Measurements from ENCODE around the gene TFE3.

TFE3 gene

GRCh38 chrX:49043220-49043986, at the start of gene TFE3:
TSS of gene TFE3 (minus strand) at chrX:49043357. CDS start at chrX:49043226, 131 bp downstream.
- peak; percentile 94 for DNase-seq

- DNase-seq: no peak
Observed at GRCh38 chrX:49089553-49089952, 46.4 kb upstream of the TFE3 start.

- no peak for DNase-seq
Observed at GRCh38 chrX:49082271-49082871, 39.2 kb upstream of the TFE3 start.

- peak; percentile 12 for DNase-seq
Observed at GRCh38 chrX:49079489-49080428, 36.6 kb upstream of the TFE3 start, which contains the start of gene WDR45. TSS of gene WDR45 (minus strand) at chrX:49079887. CDS start at chrX:49078095, 1,792 bp downstream.

GRCh38 chrX:49077941-49078340, 34.8 kb upstream of the TFE3 start:
- DNase-seq: no peak

- no peak for DNase-seq
Observed at GRCh38 chrX:49075347-49075746, 32.2 kb upstream of the TFE3 start.

GRCh38 chrX:49073601-49074575, 30.7 kb upstream of the TFE3 start, which contains the start of gene PRAF2:
TSS of gene PRAF2 (minus strand) at chrX:49074002. CDS start at chrX:49073987, 15 bp downstream.
- peak; percentile 56 for DNase-seq

- DNase-seq: no peak
Observed at GRCh38 chrX:49072712-49073095, 29.5 kb upstream of the TFE3 start.

GRCh38 chrX:49071877-49072711, 28.9 kb upstream of the TFE3 start:
- DNase-seq: peak; percentile 68

GRCh38 chrX:49070988-49071387, 27.8 kb upstream of the TFE3 start:
- no peak for DNase-seq

GRCh38 chrX:49069038-49069437, 25.9 kb upstream of the TFE3 start:
- DNase-seq: no peak

GRCh38 chrX:49067285-49068120, 24.3 kb upstream of the TFE3 start:
- DNase-seq: no peak

GRCh38 chrX:49066690-49067089, 23.5 kb upstream of the TFE3 start:
- DNase-seq: no peak

- no peak for DNase-seq
Observed at GRCh38 chrX:49066278-49066677, 23.1 kb upstream of the TFE3 start.

- no peak for DNase-seq
Observed at GRCh38 chrX:49064735-49065134, 21.6 kb upstream of the TFE3 start.

GRCh38 chrX:49064303-49064702, 21.1 kb upstream of the TFE3 start:
- DNase-seq: no peak

- DNase-seq: no peak
Observed at GRCh38 chrX:49063715-49064114, 20.6 kb upstream of the TFE3 start.

- no peak for DNase-seq
Observed at GRCh38 chrX:49061916-49062315, 18.8 kb upstream of the TFE3 start.

GRCh38 chrX:49061490-49061889, 18.3 kb upstream of the TFE3 start:
- no peak for DNase-seq

- DNase-seq: no peak
Observed at GRCh38 chrX:49060914-49061313, 17.8 kb upstream of the TFE3 start.

Measured in DMS79 (cell line).